ENCODE data around the gene UNC13C.

The UNC13C gene

DNA sequence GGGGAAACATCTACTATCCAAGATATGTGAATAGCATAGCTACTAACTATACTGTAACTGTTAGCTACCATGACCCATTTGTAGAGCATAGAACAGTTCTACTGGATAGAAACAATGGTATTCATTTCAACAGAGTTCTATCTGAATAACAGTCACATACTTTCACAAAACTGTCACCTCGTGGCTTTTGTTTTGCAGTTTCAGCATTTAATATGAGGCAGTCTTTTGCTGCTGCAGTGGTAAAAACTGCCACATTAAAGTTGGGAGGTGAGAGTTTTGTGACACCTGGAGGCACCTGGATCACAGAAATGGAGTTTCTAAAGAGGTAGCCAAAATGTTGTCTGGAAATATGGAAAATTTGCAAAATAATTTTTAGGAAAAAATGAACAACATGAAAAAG lies 578.0 kb downstream of the UNC13C start:
- no peak overlapping the region for H2BK5ac ChIP-seq (ENCODE audit: low read depth, low read length, poor library complexity)
- no peaks in the 10 kb centered on the region for H3K4me1 ChIP-seq (ENCODE audit: control insufficient read depth in 1 of 2, insufficient read depth in 2 of 2, low read length in 2 of 2)
- H3K79me1 ChIP-seq (ENCODE audit: low read length): no peaks in the 10 kb centered on the region
- H3K79me2 ChIP-seq (ENCODE audit: control insufficient read depth, insufficient read depth, low read length, poor library complexity): no peaks in the 10 kb centered on the region
- no peak overlapping the region for H4K91ac ChIP-seq (ENCODE audit: low read depth, low read length)
- H2BK120ac ChIP-seq (ENCODE audit: insufficient read depth, low read length, poor library complexity): no peak overlapping the region
- no peak overlapping the region for H2AFZ ChIP-seq (ENCODE audit: insufficient read depth, low read length, poor library complexity)
- no peak overlapping the region for H3K4me3 ChIP-seq (ENCODE audit: low read depth, low read length)
- no peak overlapping the region for H3K4ac ChIP-seq (ENCODE audit: low read depth, low read length)
- H3K36me3 ChIP-seq (ENCODE audit: control insufficient read depth in 1 of 2, insufficient read depth in 2 of 2, low read length in 2 of 2): no peaks in the 10 kb centered on the region
- no peak for DNase-seq
- H4K12ac ChIP-seq (ENCODE audit: low read depth, low read length): no peak overlapping the region
- H3K9ac ChIP-seq (ENCODE audit: low read length): no peak overlapping the region
- H3K9me3 ChIP-seq (ENCODE audit: insufficient read depth, low read depth, low read length): no peaks in the 10 kb centered on the region
- no peaks in the 10 kb centered on the region for H3K27me3 ChIP-seq (ENCODE audit: insufficient read depth, low read length)
- no peak overlapping the region for H2BK12ac ChIP-seq (ENCODE audit: low read length)
- H4K8ac ChIP-seq (ENCODE audit: low read depth, low read length): no peak overlapping the region
- H3K4me2 ChIP-seq (ENCODE audit: low read length): no peak overlapping the region
- H3K27ac ChIP-seq (ENCODE audit: low read depth, low read length): no peak overlapping the region
- no peak overlapping the region for H3K14ac ChIP-seq (ENCODE audit: low read length)
- no peak overlapping the region for H2AK5ac ChIP-seq (ENCODE audit: low read length)
- no peak overlapping the region for H3K18ac ChIP-seq (ENCODE audit: low read length)
- no peak overlapping the region for H3K23ac ChIP-seq (ENCODE audit: low read length)
- no CpG with 5 or more reads among the region's 1 CpG for WGBS (ENCODE audit: extremely low coverage, insufficient coverage, insufficient read length)

DNA sequence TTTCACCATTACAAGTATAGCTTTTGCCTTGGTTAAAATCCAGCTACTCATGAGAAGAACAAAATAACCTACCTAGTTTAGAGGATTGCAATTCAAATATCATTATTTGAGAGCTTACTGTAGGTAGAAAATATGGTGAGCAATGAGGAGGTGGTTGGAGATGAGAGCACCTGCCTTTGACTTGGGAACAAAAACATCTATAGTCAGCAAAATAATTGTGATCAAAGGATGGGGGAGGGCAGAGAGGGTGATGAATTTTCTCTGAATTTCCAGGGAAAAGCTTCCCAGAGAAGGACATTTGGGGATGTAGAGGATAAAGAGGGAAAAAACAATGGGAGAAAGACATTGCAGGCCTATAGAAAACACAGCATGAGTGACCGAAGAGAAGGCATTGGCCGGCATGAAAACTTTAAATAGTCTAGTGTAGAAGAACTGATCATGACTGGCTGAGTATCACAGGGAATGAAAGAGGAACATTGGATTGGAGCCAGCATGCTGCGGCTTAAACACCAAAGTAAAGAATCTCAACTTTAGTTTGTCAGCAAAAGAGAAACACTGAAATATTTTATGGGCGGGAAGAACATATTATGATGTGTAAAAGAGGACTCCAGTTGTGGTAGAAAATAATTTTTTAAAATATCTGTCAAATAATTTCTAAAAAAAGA lies 581.3 kb downstream of the UNC13C start:
- no peak overlapping the region for H2BK5ac ChIP-seq (ENCODE audit: low read depth, low read length, poor library complexity)
- no peak overlapping the region for H3K4me2 ChIP-seq (ENCODE audit: low read length)
- H3K23ac ChIP-seq (ENCODE audit: low read length): no peak overlapping the region
- no peak overlapping the region for H2BK120ac ChIP-seq (ENCODE audit: insufficient read depth, low read length, poor library complexity)
- no peak overlapping the region for H2BK12ac ChIP-seq (ENCODE audit: low read length)
- H3K18ac ChIP-seq (ENCODE audit: low read length): no peak overlapping the region
- H3K4me1 ChIP-seq (ENCODE audit: control insufficient read depth in 1 of 2, insufficient read depth in 2 of 2, low read length in 2 of 2): no peaks in the 10 kb centered on the region
- H2AFZ ChIP-seq (ENCODE audit: insufficient read depth, low read length, poor library complexity): no peak overlapping the region
- no peaks in the 10 kb centered on the region for H3K27me3 ChIP-seq (ENCODE audit: insufficient read depth, low read length)
- no peak overlapping the region for H4K91ac ChIP-seq (ENCODE audit: low read depth, low read length)
- H3K27ac ChIP-seq (ENCODE audit: low read depth, low read length): no peak overlapping the region
- no peaks in the 10 kb centered on the region for H3K79me1 ChIP-seq (ENCODE audit: low read length)
- no peak overlapping the region for H4K8ac ChIP-seq (ENCODE audit: low read depth, low read length)
- no peak overlapping the region for H4K12ac ChIP-seq (ENCODE audit: low read depth, low read length)
- H2AK5ac ChIP-seq (ENCODE audit: low read length): no peak overlapping the region
- no peaks in the 10 kb centered on the region for H3K79me2 ChIP-seq (ENCODE audit: control insufficient read depth, insufficient read depth, low read length, poor library complexity)
- H3K4ac ChIP-seq (ENCODE audit: low read depth, low read length): no peak overlapping the region
- H3K14ac ChIP-seq (ENCODE audit: low read length): no peak overlapping the region
- no peak overlapping the region for H3K9ac ChIP-seq (ENCODE audit: low read length)
- no peak for DNase-seq
- no peaks in the 10 kb centered on the region for H3K9me3 ChIP-seq (ENCODE audit: insufficient read depth, low read depth, low read length)
- WGBS (ENCODE audit: extremely low coverage, insufficient coverage, insufficient read length): no CpG with 5 or more reads among the region's 4 CpGs
- H3K4me3 ChIP-seq (ENCODE audit: low read depth, low read length): no peak overlapping the region
- no peaks in the 10 kb centered on the region for H3K36me3 ChIP-seq (ENCODE audit: control insufficient read depth in 1 of 2, insufficient read depth in 2 of 2, low read length in 2 of 2)

DNA sequence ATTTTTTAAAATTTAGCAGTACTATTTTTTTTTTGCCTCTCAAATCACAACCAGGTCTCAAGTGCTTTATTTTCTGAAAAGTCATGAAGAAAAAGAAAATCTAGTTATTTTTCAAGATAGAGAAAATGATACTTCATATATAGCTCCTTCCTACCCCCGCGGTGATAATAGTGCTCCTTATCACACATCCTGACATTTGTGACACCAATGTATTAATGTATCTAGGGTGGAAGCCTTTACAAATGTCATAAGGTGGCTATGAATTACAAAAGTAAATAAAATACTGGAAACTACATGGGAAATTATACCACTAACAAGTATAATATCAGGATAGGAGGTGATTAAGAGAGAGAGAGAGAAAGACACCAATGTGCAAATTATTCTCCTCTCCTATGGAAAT lies 582.2 kb downstream of the UNC13C start:
- H3K27ac ChIP-seq (ENCODE audit: low read depth, low read length): no peak overlapping the region
- H2BK5ac ChIP-seq (ENCODE audit: low read depth, low read length, poor library complexity): no peak overlapping the region
- no peak overlapping the region for H4K91ac ChIP-seq (ENCODE audit: low read depth, low read length)
- DNase-seq: no peak
- H2BK12ac ChIP-seq (ENCODE audit: low read length): no peak overlapping the region
- no peak overlapping the region for H2AK5ac ChIP-seq (ENCODE audit: low read length)
- no peak overlapping the region for H4K8ac ChIP-seq (ENCODE audit: low read depth, low read length)
- no peak overlapping the region for H3K9ac ChIP-seq (ENCODE audit: low read length)
- no peaks in the 10 kb centered on the region for H3K9me3 ChIP-seq (ENCODE audit: insufficient read depth, low read depth, low read length)
- H3K4me1 ChIP-seq (ENCODE audit: control insufficient read depth in 1 of 2, insufficient read depth in 2 of 2, low read length in 2 of 2): no peaks in the 10 kb centered on the region
- no peak overlapping the region for H3K4me2 ChIP-seq (ENCODE audit: low read length)
- no peak overlapping the region for H3K14ac ChIP-seq (ENCODE audit: low read length)
- H3K79me1 ChIP-seq (ENCODE audit: low read length): no peaks in the 10 kb centered on the region
- no peaks in the 10 kb centered on the region for H3K79me2 ChIP-seq (ENCODE audit: control insufficient read depth, insufficient read depth, low read length, poor library complexity)
- H3K4me3 ChIP-seq (ENCODE audit: low read depth, low read length): no peak overlapping the region
- WGBS (ENCODE audit: extremely low coverage, insufficient coverage, insufficient read length): no CpG with 5 or more reads among the region's 2 CpGs
- H3K23ac ChIP-seq (ENCODE audit: low read length): no peak overlapping the region
- no peak overlapping the region for H3K4ac ChIP-seq (ENCODE audit: low read depth, low read length)
- no peaks in the 10 kb centered on the region for H3K27me3 ChIP-seq (ENCODE audit: insufficient read depth, low read length)
- no peak overlapping the region for H2AFZ ChIP-seq (ENCODE audit: insufficient read depth, low read length, poor library complexity)
- H3K18ac ChIP-seq (ENCODE audit: low read length): no peak overlapping the region
- H2BK120ac ChIP-seq (ENCODE audit: insufficient read depth, low read length, poor library complexity): no peak overlapping the region
- H4K12ac ChIP-seq (ENCODE audit: low read depth, low read length): no peak overlapping the region
- no peaks in the 10 kb centered on the region for H3K36me3 ChIP-seq (ENCODE audit: control insufficient read depth in 1 of 2, insufficient read depth in 2 of 2, low read length in 2 of 2)

DNA sequence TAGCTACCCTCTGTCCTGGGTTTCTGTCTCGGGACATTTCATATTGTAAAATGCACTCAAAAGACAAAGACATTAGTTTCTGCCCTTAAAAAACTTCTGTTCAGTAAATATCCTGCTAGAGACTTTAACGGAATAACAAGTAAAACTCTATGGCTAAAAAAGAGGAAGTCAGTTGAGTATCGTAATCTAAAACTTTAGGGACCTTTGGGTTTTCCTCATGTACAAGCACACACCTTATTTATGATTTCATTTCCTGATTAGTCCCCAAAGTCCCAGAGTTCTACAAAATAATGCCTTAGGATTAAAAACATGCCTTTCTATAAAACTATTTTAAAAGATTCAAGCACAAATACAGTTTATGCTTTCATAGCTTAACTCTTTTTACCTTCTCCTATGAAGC lies 585.9 kb downstream of the UNC13C start:
- no peak overlapping the region for H2BK5ac ChIP-seq (ENCODE audit: low read depth, low read length, poor library complexity)
- H3K27me3 ChIP-seq (ENCODE audit: insufficient read depth, low read length): no peaks in the 10 kb centered on the region
- no peak overlapping the region for H4K12ac ChIP-seq (ENCODE audit: low read depth, low read length)
- H3K9ac ChIP-seq (ENCODE audit: low read length): no peak overlapping the region
- H3K9me3 ChIP-seq (ENCODE audit: insufficient read depth, low read depth, low read length): no peaks in the 10 kb centered on the region
- no peak overlapping the region for H4K8ac ChIP-seq (ENCODE audit: low read depth, low read length)
- no peaks in the 10 kb centered on the region for H3K79me1 ChIP-seq (ENCODE audit: low read length)
- no peaks in the 10 kb centered on the region for H3K79me2 ChIP-seq (ENCODE audit: control insufficient read depth, insufficient read depth, low read length, poor library complexity)
- no peak overlapping the region for H4K91ac ChIP-seq (ENCODE audit: low read depth, low read length)
- H3K36me3 ChIP-seq (ENCODE audit: control insufficient read depth in 1 of 2, insufficient read depth in 2 of 2, low read length in 2 of 2): no peaks in the 10 kb centered on the region
- WGBS (ENCODE audit: extremely low coverage, insufficient coverage, insufficient read length): no CpG with 5 or more reads among the region's 3 CpGs
- H3K4me2 ChIP-seq (ENCODE audit: low read length): no peak overlapping the region
- no peak overlapping the region for H3K4ac ChIP-seq (ENCODE audit: low read depth, low read length)
- no peak overlapping the region for H2AK5ac ChIP-seq (ENCODE audit: low read length)
- H3K4me3 ChIP-seq (ENCODE audit: low read depth, low read length): no peak overlapping the region
- no peak overlapping the region for H3K23ac ChIP-seq (ENCODE audit: low read length)
- no peak overlapping the region for H3K27ac ChIP-seq (ENCODE audit: low read depth, low read length)
- no peak overlapping the region for H3K18ac ChIP-seq (ENCODE audit: low read length)
- no peaks in the 10 kb centered on the region for H3K4me1 ChIP-seq (ENCODE audit: control insufficient read depth in 1 of 2, insufficient read depth in 2 of 2, low read length in 2 of 2)
- no peak overlapping the region for H3K14ac ChIP-seq (ENCODE audit: low read length)
- no peak overlapping the region for H2AFZ ChIP-seq (ENCODE audit: insufficient read depth, low read length, poor library complexity)
- DNase-seq: no peak
- no peak overlapping the region for H2BK12ac ChIP-seq (ENCODE audit: low read length)
- H2BK120ac ChIP-seq (ENCODE audit: insufficient read depth, low read length, poor library complexity): no peak overlapping the region

Measured in trophoblast cell (in vitro differentiated cells and primary cell).